RPMI7951 (cell line): ENCODE results near the gene SREBF2. TPM values are rescaled to one million over a fixed set of nuclear protein-coding genes. Genes with fewer than 3 reads are reported as not detected.
"Not testable (repeated sequence)": the region's sequence is repeated elsewhere in the genome, so short reads cannot be mapped to it uniquely, and the experiment has no call there.

ENCODE experiments used
- DNase-seq: peaks from one replicate; pipeline ENCODE4 v3.0.0-alpha.2; 2012; ENCODE audit warnings: low read depth
- total RNA-seq: library from RNA; depleted of rRNA; stranded (reverse); fragments of >200 nt; shearing (Covaris generic); gene quantifications from 2 replicates; pipeline ENCODE4 v1.2.3, GENCODE V29; 2014

The SREBF2 gene
- total RNA-seq, 1 experiment from 2014 or later = 27.6 TPM

DNA sequence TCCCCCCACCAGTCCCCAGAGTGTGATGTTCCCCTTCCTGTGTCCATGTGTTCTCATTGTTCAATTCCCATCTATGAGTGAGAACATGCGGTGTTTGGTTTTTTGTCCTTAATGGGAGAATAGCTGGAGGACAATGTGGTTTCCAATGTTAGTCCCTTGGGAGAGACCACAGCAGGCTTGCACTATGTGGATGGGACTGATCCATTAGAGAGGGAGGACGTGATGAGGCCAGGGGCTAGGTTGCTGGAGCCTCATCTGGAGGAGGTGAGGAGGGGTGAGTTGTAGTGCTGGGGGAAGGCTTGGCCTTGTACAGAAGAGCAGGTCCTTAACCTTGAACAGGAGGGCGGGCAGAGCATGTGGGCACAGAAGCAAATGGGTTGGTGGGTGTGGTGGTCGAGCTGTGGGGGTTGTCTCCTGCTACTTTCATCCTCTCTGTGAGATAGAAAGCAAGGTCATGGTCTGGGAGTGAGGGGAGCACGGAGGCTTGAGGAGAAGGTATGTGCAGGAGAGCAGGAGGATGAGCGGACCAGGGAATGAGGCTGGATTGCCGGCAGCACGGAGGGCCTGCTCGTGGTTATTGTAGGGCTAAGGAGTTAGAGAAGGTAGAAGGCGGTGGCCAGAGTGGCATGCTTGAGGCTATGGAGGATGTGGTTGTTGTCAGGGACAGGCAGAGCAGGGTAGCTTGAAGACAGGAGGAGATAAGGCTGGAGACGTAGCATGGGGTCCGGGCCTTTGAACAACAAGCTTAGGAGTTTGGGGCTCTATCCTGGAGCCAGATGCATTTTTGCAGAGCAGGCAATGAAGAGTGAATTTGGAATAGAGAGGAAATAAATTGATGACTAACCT is 11.2 kb upstream of the SREBF2 start:
- DNase-seq = no peak

DNA sequence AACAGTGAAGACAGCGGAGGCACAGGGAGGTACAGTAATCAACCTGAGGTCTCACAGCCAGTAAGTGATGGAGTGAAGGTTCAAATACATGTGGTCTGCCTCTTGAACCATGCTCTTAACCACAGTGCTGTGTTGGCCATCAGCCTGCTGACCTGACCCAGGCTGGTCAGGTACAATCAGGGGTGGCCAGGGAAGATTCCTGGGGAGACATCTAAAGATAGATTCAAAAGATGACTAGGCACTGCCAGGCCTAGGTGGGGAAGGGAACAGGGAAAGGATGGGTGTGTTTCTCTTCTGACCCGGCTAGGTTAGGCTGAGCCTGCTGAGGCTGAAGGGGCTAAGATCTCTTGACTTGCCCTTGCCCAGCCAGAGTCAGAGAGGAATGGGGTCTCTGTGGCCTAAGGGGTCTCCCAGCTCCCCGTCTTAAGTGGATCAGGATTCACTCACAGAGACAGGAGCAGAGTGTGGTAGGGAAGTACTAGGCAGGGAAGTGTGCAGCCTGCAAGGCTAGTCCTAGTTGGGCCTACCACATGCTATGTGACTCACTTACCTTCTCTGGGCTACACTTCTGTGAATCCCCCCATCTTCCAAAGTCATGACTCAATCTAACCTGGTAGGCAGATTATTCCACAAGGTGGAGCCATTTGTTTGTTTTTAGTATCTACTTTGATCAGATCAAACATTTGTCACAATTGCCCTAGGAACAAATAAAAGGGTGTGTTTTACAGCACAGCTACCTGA is 10.4 kb upstream of the SREBF2 start:
- DNase-seq = peak; percentile 57

DNA sequence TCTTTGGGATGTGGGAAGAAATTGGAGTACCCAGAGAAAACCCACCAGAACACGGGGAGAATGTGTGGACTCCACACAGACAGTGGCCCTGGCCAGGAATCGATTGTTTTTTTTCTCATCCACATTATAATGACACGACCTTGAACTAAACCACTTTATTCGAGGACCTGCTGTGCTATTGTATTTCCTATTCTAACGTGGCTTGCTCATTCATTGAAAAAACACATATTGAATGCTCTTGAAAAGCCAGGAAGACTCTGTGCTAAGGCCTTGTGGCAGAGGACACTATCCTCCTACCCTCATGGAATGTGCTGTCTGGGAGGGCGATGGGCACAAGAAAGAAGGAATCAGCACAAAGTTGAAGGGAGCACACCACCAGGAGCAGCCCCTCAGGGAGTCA is 9.1 kb upstream of the SREBF2 start:
- DNase-seq = no peak

DNA sequence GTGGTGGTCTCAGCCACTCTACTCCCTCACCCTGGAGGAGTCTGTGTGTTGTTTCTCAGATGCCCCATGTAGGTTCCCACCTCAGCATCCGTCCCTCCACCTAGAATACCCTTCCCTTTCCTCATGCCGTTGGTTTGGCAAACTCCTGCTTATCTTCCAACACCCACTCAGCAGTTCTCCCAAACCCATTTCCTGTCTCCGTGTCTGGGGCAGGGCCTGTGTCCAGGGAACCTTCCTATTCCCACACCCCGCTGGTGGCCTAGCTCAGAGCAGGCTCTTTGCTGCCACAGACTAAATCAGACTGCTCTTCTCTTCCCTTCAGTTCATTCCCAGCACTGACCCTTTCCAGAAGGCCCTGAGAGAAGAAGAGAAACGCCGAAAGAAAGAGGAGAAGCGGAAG is 7.5 kb upstream of the SREBF2 start:
- no peak for DNase-seq

DNA sequence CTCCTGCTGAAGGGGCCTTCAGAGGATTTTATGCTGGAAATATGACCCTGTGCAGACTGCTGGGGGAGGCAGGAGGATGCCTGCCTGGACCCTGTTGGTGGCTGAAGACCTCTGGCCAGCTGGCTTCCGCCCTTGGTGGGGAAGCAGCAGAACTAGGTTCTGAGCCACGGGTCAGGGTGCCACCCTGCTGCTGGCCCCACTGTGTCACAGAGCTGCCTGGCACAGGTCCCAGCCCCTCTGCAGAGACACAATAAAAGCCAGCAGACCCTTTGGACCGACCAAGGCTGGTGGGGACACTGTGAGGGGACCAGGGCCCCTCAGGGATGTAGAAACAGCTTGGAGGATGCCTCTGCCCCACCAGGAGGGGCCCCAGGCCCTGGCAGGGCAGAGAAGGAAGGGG is 6.9 kb upstream of the SREBF2 start:
- DNase-seq = no peak

DNA sequence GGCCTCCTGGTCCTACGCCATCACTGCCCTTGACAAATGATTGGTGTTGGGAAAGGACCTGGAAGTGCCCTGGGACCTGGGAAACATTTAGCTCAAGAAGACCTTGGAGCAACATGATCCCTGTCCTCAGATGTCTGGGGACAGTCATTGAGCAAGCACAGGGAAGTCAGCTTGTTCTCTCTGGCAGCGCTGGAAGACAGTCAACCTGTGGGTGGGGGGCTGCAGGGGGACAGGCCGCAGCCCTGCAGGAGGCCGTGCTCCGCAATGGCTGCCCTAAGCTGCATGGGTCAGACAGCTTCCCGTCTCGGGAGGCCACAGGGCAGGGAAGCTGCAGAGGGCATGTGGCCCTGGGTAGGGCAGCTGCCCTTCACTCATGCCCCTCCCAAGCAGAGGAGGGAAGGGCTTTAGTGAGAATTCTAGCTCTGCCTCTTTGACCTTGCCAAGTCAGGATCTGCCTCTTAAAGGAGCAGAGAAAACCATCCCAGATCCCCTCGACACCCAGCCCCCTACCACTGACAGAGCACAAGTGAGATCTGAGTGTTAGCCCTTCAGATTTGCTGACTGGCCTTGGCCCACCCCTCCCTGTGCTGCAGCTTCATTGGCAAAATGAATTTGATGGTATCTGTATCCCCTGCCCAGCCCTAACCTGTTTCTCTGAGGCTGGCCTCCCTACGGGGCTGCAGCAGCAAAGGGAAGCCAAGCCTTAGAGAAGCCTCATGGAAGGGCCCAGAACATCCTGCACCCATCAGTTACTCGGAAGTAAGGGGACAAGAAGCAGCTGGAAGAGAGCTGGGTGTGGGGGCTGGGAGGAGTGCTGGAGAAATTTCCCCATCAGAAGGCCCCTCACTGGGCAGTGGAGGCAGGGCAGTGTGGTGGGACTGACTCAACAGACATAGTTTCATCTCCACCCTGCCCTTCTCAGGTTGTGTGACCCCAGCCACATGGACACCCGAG is 6.2 kb upstream of the SREBF2 start:
- no peak for DNase-seq

DNA sequence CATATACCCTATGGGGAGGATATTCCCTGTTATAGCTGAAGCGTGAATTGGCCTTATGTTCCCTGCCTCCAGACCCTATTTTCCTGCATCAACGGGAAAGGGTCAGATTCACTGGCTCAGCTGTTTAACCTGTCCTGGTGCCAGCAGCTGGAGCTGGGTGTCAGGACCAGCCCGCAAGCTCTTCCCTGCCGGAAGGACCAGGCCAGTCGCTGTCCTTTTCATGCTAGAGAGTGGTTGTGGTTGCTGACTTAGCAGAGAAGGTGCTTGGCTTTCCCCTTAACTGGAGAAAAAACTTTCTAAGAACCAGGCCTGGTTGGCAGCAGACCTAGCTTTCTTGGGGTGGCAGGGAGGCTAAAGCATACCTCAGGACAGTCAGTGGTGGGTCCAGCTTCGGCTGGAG is 5.2 kb upstream of the SREBF2 start:
- no peak for DNase-seq

DNA sequence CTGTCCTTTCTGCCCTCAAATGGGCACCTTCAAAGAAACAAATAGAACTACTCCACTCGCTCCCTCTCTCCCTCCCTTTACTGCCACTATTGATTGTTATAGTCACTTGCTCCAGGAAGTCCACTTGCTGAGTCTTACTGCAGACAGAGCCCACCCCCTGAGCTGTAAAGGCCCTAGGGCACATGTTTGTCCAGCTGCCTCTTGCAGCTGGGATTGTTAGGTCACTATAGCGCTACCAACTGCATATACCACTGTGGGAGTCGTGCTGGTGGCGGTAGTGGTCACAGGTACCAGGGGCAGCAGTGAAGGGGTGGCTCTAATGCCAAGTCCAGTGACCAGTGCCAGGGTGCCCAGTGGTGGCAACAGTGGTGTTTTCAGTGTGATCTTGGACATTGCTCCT is 4.4 kb upstream of the SREBF2 start:
- DNase-seq = no peak

DNA sequence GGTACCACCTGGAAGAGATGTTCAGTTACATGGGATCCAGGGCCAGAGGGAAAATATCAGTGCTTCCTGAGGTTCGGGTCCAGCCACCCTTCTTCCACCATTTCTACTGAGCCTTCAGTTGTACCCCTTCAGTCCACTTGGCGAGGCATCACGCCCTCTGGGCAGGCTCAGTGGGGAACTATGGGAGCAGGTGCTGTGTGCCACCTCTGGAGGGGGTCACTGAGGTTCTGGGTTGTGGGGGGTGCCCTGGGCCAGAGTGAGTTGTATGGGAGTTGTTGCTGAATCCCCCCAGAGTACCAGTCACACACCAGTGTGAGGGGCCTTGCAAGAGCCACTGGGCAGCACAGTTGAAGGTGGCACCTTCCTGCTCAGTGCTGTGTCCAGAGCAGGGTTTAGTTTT is 2.7 kb upstream of the SREBF2 start:
- DNase-seq = no peak

DNA sequence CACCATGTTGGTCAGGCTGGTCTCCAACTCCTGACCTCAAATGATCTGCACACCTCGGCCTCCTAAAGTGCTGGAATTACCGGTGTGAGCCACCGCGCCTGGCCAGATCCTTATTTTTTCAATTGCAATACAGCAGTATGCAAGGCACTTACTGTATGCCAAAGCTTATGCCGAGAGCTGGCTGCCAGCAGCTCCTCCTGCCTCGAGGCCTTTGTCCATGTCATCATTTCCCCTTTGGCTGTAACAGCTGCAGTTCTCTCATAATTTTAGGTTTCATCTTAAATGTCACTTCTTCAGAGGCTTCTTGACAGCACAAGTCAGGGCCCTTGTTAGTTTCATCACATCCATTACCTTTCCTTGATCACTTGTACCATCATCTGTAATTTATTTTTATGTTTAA is 1.5 kb upstream of the SREBF2 start:
- DNase-seq = peak; percentile 31

DNA sequence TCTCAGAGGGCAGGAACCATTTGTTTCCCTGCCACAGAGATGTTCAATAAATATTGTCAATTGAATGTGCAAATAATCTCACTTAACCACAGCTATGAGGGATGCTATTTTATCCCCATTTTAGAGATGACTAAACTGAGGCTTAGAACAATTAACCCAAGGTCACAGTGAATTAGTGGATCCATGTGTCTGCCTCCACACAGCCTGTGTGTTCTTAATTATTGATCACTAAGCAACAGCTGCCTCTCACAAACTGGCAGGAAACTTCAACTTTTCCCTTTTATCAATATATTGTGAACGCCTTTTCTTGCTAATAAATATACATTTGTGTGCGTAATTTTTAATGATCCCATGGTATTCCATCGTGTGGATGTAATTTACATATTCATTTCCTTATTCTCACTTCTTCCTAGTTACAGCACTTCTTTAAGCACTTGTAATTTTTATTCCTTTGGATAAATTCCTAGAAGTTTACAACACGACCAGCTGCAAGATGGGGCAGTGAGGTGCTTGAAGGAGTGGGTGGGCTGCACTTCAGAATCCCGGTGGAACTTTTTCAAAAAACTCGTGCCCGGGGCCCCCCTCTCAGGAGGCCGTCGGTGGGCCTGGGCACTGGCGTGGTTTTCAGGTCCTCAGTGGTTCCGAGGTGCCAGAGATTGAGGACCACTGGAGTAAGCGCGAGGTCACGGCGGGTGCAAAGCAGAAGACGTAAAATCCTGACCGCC is 915 bp upstream of the SREBF2 start:
- no peak for DNase-seq

DNA sequence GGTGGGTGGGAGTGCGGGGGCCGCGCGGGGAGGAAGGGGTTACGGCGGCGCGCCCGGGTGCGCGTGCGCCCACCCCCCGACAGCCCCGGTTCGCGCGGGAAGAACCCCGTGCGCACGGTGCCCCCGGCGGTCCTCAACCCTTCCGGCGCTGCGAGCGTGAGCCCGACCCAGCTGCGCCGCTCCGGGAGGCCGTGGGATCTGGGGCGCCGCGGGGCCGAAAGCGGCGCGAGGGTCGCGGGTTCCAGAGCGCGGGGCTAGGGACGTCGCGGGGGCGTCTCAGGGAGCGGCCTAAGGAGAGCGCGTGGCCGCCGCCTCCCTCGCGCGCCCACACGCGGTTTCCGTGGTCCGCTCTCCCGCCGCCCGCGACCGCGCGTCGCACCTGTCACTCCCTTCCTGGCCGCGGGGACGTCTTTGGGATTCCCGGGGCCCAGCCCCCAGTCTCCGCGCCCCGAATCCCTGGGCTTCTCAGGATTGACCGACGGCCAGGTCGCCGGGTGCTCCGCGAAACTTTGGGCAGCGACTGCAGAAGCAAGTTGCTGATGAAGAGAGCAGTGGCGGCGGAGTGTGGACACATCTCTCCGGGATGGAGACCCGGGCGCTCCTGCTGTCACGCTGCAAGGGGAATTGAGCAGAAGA is 582 bp downstream of the SREBF2 start:
- DNase-seq = peak; percentile 16

DNA sequence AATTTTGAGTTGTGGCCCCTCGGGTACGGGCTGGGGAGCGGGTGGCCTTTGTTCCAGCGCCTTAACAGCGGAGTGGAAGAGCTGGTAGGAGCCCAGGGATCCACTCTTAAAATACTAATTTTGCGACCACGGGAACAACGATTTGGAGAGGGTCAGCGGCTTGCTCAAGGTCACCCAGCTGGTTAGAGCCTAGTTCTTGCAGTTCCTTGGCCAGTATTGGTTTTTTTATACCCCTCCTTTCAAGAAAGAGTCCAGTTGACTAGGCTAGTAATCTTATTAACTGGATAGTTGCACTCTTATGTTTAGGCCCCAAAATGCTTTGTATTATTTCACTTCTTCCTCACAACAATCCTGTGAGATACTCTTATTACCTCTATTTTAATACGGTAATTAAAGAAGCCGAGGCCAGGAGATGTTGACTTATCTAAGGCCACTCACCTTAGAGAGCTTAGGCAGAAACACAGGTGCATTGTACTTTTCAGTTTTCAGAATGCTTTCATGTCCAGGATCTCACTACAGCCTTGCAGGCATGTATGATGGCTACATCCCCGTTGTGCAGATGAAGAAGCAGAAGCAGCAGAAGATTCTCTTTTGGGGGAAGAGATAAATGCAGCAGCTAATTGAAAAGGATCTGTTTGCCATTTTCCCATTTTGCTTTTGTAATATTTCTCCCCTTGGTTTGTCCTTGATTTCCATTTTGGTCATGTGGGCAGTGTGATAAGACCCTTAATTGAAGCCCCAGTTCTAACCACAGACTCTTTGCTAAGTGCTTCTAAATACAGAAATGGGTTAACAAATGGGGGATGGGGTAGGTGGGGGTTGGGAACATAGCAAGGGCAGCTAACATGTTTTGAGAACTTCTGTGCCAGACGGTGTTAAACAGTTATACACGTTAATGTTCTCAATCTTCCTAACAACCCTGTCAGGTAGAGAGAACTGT is 1.4 kb downstream of the SREBF2 start:
- no peak for DNase-seq

DNA sequence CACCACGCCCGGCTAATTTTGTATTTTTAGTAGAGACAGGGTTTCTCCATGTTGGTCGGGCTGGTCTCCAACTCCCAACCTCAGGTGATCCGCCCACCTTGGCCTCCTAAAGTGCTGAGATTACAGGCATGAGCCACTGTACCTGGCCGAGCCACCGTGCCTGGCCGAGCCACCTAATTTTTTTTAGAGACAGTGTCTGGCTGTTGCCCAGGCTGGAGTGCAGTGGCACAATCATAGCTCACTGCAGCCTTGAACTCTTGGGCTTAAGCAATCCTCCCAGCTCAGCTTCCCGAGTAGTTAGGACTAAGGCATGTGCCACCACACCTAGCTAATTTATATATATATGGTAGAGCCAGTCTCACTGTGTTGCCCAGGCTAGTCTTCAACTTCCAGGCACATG is 2.6 kb downstream of the SREBF2 start:
- DNase-seq = not testable (repeated sequence)

DNA sequence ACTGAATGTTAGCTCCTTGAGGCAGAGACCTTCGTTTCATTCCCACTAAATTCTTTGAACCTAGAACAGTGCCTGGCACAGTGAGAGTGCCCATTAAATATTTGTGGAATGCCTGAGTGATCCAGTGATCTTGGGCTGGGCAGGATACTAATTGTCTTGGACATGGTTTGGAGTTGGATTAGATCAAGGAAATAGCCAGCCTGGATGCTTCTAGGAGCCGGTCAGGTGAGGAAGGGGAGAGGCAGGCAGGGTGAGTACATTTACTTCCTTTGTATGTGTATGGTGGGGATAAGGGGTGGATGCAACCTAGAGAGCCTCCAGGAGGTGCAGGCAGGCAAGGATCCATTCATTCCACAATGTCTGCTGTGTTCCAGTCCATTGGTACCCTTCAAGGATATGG is 3.6 kb downstream of the SREBF2 start:
- no peak for DNase-seq

DNA sequence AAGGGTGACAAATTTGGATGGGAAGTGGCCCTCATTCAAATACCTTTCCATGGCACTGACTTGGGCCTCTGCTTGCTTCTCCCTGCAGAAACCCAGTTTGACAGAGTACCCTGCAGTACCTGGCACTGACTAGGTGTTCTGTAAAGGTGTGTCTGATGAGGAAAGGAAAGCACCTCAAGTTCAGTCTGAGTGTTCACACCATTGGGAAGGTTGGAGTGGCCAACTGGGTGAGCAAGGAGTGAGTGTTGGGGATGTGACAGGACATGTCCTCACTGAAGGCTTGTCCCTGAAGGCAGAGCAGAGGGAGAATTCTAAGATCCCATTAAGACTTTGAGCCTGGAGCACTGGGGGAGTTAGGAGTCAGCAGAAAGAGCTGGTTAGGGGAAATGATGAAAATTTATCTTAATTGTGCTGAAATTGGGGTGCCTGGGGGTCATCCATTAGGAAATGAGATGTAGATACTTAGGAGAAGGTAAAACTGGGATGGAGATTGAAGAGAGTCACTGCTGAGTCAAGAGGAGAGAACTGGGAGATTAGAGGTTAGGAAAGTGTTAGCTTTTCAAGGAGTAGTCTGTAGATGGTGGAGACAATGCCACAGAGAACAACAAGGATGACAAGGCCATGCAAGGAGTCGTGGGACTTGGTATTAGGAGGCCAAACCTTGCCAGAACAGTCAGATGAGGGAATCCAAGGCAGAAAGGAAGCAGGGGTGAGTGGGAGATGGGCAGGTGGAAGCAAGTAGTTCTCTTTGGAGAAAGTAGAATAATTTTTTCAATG is 6.1 kb downstream of the SREBF2 start:
- no peak for DNase-seq

DNA sequence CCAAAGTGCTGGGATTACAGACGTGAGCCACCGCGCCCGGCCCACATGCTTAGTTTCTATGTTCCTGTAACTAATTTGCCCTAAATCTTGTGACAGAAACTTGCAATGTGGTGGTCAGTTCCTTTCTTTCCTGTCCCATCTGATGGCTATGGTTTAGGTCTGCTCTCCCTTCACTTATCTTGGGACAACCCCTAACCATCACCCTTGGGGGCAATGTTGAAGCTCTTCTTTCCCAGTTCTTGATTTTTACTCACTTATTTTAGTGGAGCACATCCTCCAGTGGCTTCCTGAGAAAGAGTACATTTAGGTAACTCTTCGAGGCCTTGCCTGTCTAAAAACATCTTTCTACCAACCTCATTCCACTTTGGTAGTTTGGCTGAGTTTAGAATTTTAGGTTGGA is 7.3 kb downstream of the SREBF2 start:
- DNase-seq = no peak

DNA sequence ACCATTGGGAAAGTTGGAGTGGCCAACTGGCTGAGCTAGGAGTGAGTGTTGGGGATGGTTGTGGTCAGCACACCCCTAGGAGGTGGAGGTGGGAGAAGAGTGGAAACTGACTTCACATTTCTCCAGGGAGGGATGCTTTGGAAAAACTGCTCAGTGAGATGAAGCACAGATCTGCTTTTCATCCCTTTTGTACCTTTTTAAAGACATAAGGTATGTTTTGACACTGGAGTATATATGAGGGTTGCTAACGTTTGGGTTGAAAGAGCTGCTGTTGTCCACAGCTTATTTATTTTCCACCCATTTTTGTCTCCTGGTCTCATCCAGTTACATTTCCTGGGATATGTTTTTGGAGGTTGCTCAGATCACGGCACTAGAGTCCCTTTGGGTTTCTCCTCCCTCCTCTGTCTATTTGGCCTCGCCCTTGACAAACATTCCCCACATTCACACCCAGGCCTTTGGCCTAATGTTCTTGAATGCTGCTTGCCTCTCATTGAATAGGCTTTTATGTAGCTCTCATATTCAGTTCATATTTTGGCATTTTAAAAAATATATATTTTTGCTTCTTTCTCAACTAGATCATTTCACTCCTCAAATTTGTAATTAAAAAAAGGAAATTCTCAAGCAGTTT is 8.3 kb downstream of the SREBF2 start:
- no peak for DNase-seq
